GM12872 (cell line): Measurements from ENCODE around the gene PLEKHG4.

Source experiments
- TF ChIP-seq, protein P1 (sequence below): IDR thresholded peaks from 3 replicates; pipeline ENCODE4 v1.5.1; 2011; ENCODE audit warnings: low read depth, mild to moderate bottlenecking, low read length, moderate library complexity; ENCODE audit not compliant: insufficient read depth

The PLEKHG4 gene

DNA sequence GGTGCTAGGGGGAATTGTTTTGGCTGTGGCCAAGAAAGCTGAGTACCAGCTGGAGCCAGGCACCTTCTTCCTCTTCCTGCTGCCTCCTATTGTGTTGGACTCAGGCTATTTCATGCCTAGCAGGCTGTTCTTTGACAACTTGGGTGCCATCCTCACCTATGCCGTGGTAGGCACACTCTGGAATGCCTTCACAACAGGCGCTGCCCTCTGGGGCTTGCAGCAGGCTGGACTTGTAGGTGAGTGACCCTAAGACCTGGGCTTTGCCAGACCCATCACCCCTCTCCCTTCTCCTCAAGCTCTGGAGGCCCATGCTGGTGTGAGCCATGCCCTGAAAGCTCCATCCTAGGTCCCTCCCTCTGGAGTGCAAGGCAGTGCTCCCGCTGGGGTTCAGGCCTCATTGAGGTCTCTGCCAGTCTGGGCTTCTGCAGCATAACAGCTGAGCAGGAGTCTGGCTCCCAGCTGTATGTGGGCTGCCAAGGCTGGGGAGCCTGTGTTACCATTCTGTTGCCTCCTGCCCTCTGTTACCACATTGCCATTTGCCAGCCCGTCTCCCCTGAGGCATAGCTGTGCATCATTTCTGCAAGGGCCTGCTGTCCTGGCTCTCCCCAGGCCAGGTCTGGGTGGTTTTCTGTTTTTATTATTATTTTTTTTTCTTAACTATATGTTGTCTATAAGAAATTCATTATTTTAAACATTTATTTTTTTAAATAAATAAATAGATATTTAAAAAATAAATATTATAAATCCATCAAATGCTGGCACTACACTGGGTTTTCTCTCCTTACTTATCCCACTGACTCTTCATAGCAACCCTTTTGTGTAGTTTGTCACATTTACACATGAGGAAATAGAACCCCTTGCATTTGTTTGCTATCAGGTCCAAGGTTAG, 26.5 kb upstream of the PLEKHG4 start:
- TF ChIP-seq, protein P1, sequence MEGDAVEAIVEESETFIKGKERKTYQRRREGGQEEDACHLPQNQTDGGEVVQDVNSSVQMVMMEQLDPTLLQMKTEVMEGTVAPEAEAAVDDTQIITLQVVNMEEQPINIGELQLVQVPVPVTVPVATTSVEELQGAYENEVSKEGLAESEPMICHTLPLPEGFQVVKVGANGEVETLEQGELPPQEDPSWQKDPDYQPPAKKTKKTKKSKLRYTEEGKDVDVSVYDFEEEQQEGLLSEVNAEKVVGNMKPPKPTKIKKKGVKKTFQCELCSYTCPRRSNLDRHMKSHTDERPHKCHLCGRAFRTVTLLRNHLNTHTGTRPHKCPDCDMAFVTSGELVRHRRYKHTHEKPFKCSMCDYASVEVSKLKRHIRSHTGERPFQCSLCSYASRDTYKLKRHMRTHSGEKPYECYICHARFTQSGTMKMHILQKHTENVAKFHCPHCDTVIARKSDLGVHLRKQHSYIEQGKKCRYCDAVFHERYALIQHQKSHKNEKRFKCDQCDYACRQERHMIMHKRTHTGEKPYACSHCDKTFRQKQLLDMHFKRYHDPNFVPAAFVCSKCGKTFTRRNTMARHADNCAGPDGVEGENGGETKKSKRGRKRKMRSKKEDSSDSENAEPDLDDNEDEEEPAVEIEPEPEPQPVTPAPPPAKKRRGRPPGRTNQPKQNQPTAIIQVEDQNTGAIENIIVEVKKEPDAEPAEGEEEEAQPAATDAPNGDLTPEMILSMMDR, result no peak

DNA sequence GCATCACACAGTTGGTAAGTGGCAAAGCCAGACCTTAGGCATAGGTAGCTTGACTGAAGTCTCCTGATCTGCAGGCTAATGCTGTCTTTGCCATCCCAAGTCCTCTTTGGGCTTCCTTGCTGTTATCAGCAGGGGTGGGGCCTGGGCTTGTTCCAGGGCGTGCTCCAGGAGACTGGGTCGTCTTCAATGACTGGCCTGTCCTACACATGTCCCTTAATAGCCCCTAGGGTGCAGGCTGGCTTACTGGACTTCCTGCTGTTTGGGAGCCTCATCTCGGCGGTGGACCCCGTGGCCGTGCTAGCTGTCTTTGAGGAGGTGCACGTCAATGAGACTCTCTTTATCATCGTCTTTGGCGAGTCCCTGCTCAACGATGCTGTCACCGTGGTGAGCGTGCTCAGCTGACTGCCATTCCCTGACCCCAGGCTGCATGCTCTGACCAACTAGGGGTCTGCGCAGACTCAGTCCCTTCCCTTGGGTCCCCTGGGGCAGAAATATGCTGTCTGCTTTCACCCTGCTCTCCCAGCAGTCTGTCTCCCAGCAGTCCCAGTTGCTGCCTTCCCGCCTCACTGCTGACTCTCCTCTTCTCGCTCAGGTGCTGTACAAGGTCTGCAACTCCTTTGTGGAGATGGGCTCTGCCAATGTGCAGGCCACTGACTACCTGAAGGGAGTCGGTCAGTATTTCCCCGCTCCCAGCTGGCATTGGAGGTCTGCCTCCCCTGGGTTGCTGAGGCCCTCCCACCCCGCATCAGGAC, 24.4 kb upstream of the PLEKHG4 start:
- TF ChIP-seq, protein P1, result no peak

DNA sequence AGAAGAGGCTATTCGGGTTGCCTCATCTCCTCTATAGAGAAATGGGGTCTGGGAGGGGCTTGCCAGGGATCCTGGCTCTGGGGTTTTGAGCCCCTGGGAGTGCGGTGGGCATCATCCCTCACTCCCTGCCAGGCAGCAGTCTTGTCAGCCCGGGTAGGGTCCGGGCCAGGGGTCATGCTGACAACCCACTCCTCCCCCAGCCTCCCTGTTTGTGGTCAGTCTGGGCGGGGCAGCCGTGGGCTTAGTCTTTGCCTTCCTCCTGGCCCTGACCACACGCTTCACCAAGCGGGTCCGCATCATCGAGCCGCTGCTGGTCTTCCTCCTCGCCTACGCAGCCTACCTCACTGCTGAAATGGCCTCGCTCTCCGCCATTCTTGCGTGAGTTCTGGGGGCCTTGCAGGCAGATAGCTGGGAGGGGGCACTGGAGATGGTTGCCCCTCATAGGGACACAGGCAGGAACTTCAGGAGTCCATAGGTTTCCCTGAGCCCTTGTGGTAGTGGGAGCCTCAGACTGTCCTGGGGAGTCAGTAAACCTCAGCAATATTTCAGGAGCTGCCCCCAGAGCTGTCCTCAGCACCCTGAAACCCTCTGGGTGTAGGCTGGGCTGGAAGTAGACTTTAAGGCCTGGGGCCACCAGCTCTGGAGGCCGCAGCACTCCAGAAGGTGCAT, 23.6 kb upstream of the PLEKHG4 start:
- TF ChIP-seq, protein P1, result no peak

DNA sequence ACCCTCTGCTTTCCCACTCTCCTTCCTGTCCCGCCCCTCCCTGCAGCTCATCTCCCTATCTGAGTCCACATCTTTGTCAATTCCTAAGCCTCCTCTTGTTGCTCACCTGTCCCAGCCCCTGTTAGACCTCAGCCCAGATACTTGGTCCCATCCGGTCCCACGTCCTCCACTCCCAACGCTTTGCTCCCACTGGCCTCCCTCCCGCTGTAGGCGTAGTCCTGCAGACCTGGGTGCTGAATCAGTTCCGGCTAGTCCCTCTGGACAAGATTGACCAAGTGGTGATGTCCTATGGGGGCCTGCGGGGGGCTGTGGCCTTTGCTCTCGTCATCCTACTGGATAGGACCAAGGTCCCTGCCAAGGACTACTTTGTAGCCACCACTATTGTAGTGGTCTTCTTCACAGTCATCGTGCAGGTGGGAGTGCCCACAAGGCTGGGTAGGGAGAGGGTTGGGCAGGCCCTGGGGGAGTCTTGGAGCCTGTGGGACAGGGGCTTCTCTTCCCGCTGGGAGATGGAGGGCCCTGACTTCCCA, 22.6 kb upstream of the PLEKHG4 start:
- TF ChIP-seq, protein P1, result no peak

DNA sequence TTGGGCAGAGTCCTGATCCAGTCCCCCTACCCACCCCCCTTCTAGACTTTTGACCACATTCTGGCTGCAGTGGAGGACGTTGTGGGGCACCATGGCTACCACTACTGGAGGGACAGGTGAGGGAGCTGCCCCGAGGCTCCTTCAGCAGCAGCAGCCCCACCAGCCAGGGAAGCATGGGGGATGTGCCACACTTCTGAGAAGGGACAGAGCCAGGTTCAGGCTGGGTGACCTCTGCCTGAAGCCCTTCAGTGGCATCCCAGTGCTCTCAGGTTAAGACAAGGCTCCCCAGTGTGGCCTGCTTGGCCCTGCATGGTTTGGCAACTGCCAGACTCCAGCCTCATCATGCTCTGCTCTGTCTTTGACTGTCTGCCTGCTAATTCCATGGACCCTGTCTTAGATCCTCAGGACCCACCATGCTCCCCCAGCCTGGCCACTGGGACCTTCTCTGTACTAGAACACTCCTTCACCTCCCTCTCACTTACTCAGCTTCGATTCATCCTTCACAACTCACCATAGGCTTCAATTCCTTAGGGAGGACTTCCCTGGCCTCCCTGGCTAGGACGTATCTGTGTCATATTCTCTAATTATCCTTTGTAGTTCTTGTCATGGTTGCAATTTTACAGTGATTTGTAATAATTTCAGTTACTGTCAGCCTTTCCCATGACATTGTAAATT, 21.7 kb upstream of the PLEKHG4 start:
- TF ChIP-seq, protein P1, result no peak

DNA sequence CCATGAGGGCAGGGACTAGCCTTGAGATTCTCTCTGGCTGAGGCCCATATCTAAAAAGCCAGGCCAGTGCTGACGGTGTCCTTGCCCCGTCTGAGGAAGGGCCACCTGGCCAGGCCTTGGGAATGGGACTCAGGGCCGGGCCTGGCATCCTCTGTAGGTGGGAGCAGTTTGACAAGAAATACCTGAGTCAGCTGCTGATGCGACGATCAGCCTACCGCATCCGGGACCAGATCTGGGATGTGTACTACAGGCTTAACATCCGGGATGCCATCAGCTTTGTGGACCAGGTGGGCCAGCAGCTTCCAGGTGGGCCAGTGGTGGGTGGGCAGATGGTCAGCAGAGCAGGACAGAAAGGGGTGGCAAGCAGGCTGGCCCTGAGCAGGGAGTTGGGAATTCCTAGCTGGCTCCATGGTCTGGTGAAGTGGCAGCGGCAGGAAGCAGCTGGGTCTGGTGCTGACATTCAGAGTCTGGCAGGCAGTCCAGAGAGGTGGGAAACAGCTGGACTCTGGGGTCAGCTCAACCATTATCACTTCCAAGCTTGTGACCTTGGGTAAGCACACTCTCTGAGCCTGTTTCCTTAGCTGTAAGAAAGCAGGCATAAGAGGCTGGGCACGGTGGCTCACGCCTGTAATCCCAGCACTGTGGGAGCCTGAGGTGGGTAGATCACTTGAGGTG, 21.0 kb upstream of the PLEKHG4 start:
- TF ChIP-seq, protein P1, result no peak
